ENCODE data around the gene COBL. TPM values are rescaled to one million over a fixed set of nuclear protein-coding genes. Genes with fewer than 3 reads are reported as not detected.

The COBL gene
- total RNA-seq, 1 donor from 2014 or later: 27.9 TPM

GRCh38 chr7:51325261-51325676 is 8.7 kb upstream of the COBL start:
- H3K4me3 ChIP-seq: no peak overlapping the region

GRCh38 chr7:51324206-51324898 is 7.7 kb upstream of the COBL start:
- H3K27me3 ChIP-seq (ENCODE audit: low read depth): peaks cover 3% of the 10 kb centered on the region
- no peak for TF ChIP-seq CTCF (IDR thresholded peaks at IDR 0.05)
- H3K4me3 ChIP-seq: no peak overlapping the region
- ATAC-seq: peak; percentile 82 to 89
- no peak for DNase-seq
- intact Hi-C loops (cut with DNase I): no loop called here
- H3K4me1 ChIP-seq: no peaks in the 10 kb centered on the region
- H3K27ac ChIP-seq: no peak overlapping the region
- H3K36me3 ChIP-seq: no peaks in the 10 kb centered on the region
- H3K9me3 ChIP-seq: no peaks in the 10 kb centered on the region

More at GRCh38 chr7:51325261-51325676, 8.7 kb upstream of the COBL start:
- Histone ChIP-seq H3K27ac (no peak overlapping the region), H3K9me3 (no peaks in the 10 kb centered on the region), H3K4me1 (no peaks in the 10 kb centered on the region), H3K36me3 (no peaks in the 10 kb centered on the region), H3K27me3 (ENCODE audit: low read depth) (no peaks in the 10 kb centered on the region)
- DNase-seq (no peak), ATAC-seq (no peak)
- intact Hi-C loops (cut with DNase I): no loop called here
- no peak for TF ChIP-seq CTCF (IDR thresholded peaks at IDR 0.05)

GRCh38 chr7:51321961-51322515 is 5.4 kb upstream of the COBL start:
- no peaks in the 10 kb centered on the region for H3K36me3 ChIP-seq
- H3K27me3 ChIP-seq (ENCODE audit: low read depth): peaks cover 19% of the 10 kb centered on the region
- H3K9me3 ChIP-seq: no peaks in the 10 kb centered on the region
- intact Hi-C loops (cut with DNase I): no loop called here
- no peak overlapping the region for H3K27ac ChIP-seq
- no peak for ATAC-seq
- no peaks in the 10 kb centered on the region for H3K4me1 ChIP-seq
- TF ChIP-seq CTCF (IDR thresholded peaks at IDR 0.05): no peak
- H3K4me3 ChIP-seq: no peak overlapping the region
- DNase-seq: no peak

- peaks cover 29% of the 10 kb centered on the region for H3K27me3 ChIP-seq (ENCODE audit: low read depth)
- H3K4me1 ChIP-seq: no peaks in the 10 kb centered on the region
- no peak for TF ChIP-seq CTCF (IDR thresholded peaks at IDR 0.05)
- no peak overlapping the region for H3K27ac ChIP-seq
- intact Hi-C loops (cut with DNase I): no loop called here
- H3K36me3 ChIP-seq: no peaks in the 10 kb centered on the region
- H3K4me3 ChIP-seq: no peak overlapping the region
- ATAC-seq (no peak), DNase-seq (no peak)
- H3K9me3 ChIP-seq: no peaks in the 10 kb centered on the region
These were observed 2.4 kb upstream of the COBL start for GRCh38 chr7:51318886-51319579.

GRCh38 chr7:51318001-51318400 is 1.4 kb upstream of the COBL start:
- no peaks in the 10 kb centered on the region for H3K36me3 ChIP-seq
- peaks cover 29% of the 10 kb centered on the region for H3K27me3 ChIP-seq (ENCODE audit: low read depth)
- H3K27ac ChIP-seq: no peak overlapping the region
- no peak for DNase-seq
- intact Hi-C loops (cut with DNase I): no loop called here
- peaks cover 7% of the 10 kb centered on the region for H3K4me1 ChIP-seq
- no peak overlapping the region for H3K4me3 ChIP-seq
- TF ChIP-seq CTCF (IDR thresholded peaks at IDR 0.05): no peak
- ATAC-seq: no peak
- no peaks in the 10 kb centered on the region for H3K9me3 ChIP-seq
